ENCODE data around the gene METTL16. TPM values are rescaled to one million over a fixed set of nuclear protein-coding genes. Genes with fewer than 3 reads are reported as not detected.

Gene METTL16
- total RNA-seq, 2 donors from 2014 or later = 46.6 to 47.9 TPM

GRCh38 chr17:2388683-2389055 is 123.0 kb downstream of the METTL16 start:
- intact Hi-C loops (cut with DNase I) = no loop called here
- WGBS = 84% methylated on average over 15 of the region's 15 CpGs
- TF ChIP-seq POLR2AphosphoS5 (IDR thresholded peaks at IDR 0.05) (no peak), CTCF (IDR thresholded peaks at IDR 0.05) (no peak), POLR2A (IDR thresholded peaks at IDR 0.05) (no peak)
- Histone ChIP-seq H3K27ac (no peak overlapping the region), H3K4me3 (no peak overlapping the region), H3K4me1 (replicated peaks) (peaks cover 15% of the 10 kb centered on the region), H3K36me3 (peaks cover 10 to 12% of the 10 kb centered on the region in 2 donors), H3K9me3 (no peaks in the 10 kb centered on the region), H3K27me3 (replicated peaks; ENCODE audit: insufficient read depth) (no peaks in the 10 kb centered on the region)
- DNase-seq (ENCODE audit: low spot score) = no peak

- intact Hi-C loops (cut with DNase I) = no loop called here
- Histone ChIP-seq H3K4me1 (replicated peaks) (peaks cover 20% of the 10 kb centered on the region), H3K4me3 (no peak overlapping the region), H3K27me3 (replicated peaks; ENCODE audit: insufficient read depth) (no peaks in the 10 kb centered on the region), H3K27ac (no peak overlapping the region), H3K36me3 (peaks cover 10 to 12% of the 10 kb centered on the region in 2 donors), H3K9me3 (no peaks in the 10 kb centered on the region)
- no peak for DNase-seq (ENCODE audit: low spot score)
- TF ChIP-seq CTCF (IDR thresholded peaks at IDR 0.05) (no peak), POLR2AphosphoS5 (IDR thresholded peaks at IDR 0.05) (no peak), POLR2A (IDR thresholded peaks at IDR 0.05) (no peak)
- WGBS = 87% methylated on average over 21 of the region's 21 CpGs
These were observed 123.5 kb downstream of the METTL16 start for GRCh38 chr17:2388020-2388682.

GRCh38 chr17:2387086-2388019 is 124.3 kb downstream of the METTL16 start:
- no peak for TF ChIP-seq POLR2AphosphoS5 (IDR thresholded peaks at IDR 0.05)
- no peak for TF ChIP-seq POLR2A (IDR thresholded peaks at IDR 0.05)
- no peak for TF ChIP-seq CTCF (IDR thresholded peaks at IDR 0.05)
- Histone ChIP-seq H3K36me3 (peaks cover 10 to 12% of the 10 kb centered on the region in 2 donors), H3K27ac (no peak overlapping the region), H3K9me3 (no peaks in the 10 kb centered on the region), H3K4me1 (replicated peaks) (peaks cover 24% of the 10 kb centered on the region), H3K4me3 (no peak overlapping the region), H3K27me3 (replicated peaks; ENCODE audit: insufficient read depth) (no peaks in the 10 kb centered on the region)
- WGBS = 91% methylated on average over 41 of the region's 41 CpGs
- no peak for DNase-seq (ENCODE audit: low spot score)
- intact Hi-C loops (cut with DNase I) = no loop called here

GRCh38 chr17:2386400-2387085 is 125.1 kb downstream of the METTL16 start:
- 71% methylated on average over 20 of the region's 22 CpGs for WGBS
- H3K27ac ChIP-seq = peak overlapping the region in 1 of 2 donors; percentile 13

More at GRCh38 chr17:2386400-2387085, 125.1 kb downstream of the METTL16 start:
- Histone ChIP-seq H3K9me3 (no peaks in the 10 kb centered on the region), H3K4me3 (no peak overlapping the region), H3K27me3 (replicated peaks; ENCODE audit: insufficient read depth) (no peaks in the 10 kb centered on the region), H3K36me3 (peaks cover 10 to 12% of the 10 kb centered on the region in 2 donors), H3K4me1 (replicated peaks) (peaks cover 17% of the 10 kb centered on the region)
- intact Hi-C loops (cut with DNase I) = no loop called here
- no peak for DNase-seq (ENCODE audit: low spot score)
- TF ChIP-seq CTCF (IDR thresholded peaks at IDR 0.05) = no peak
- no peak for TF ChIP-seq POLR2A (IDR thresholded peaks at IDR 0.05)
- TF ChIP-seq POLR2AphosphoS5 (IDR thresholded peaks at IDR 0.05) = no peak

All from prostate gland (tissue), 2 donors.